Measurements from ENCODE around the gene CCL17.
"Not testable (repeated sequence)": the region's sequence is repeated elsewhere in the genome, so short reads cannot be mapped to it uniquely, and the experiment has no call there.

Gene CCL17

GRCh38 chr16:57379579-57379978 is 25.0 kb upstream of the CCL17 start:
- DNase-seq, result no peak

GRCh38 chr16:57380671-57381462 is 23.7 kb upstream of the CCL17 start:
- DNase-seq, result no peak

GRCh38 chr16:57381791-57382534 is 22.6 kb upstream of the CCL17 start:
- no peak for DNase-seq

GRCh38 chr16:57382535-57383275 is 21.9 kb upstream of the CCL17 start:
- no peak for DNase-seq

- no peak for DNase-seq
Measured at GRCh38 chr16:57383276-57384247, 21.0 kb upstream of the CCL17 start.

- no peak for DNase-seq
Measured at GRCh38 chr16:57384248-57385070, 20.1 kb upstream of the CCL17 start.

- no peak for DNase-seq
Measured at GRCh38 chr16:57385083-57385482, 19.5 kb upstream of the CCL17 start.

- no peak for DNase-seq
Measured at GRCh38 chr16:57386381-57386951, 18.1 kb upstream of the CCL17 start.

GRCh38 chr16:57387598-57388354 is 16.8 kb upstream of the CCL17 start:
- DNase-seq, result no peak

- no peak for DNase-seq
Measured at GRCh38 chr16:57388359-57389086, 16.0 kb upstream of the CCL17 start.

GRCh38 chr16:57389087-57389468 is 15.5 kb upstream of the CCL17 start:
- no peak for DNase-seq

GRCh38 chr16:57390636-57391295 is 13.8 kb upstream of the CCL17 start:
- no peak for DNase-seq

- DNase-seq, result no peak
Measured at GRCh38 chr16:57391300-57391699, 13.3 kb upstream of the CCL17 start.

- DNase-seq, result no peak
Measured at GRCh38 chr16:57391708-57392107, 12.9 kb upstream of the CCL17 start.

GRCh38 chr16:57392694-57393093 is 11.9 kb upstream of the CCL17 start:
- no peak for DNase-seq

GRCh38 chr16:57394444-57394843 is 10.1 kb upstream of the CCL17 start:
- DNase-seq, result no peak

- DNase-seq, result no peak
Measured at GRCh38 chr16:57395026-57395425, 9.5 kb upstream of the CCL17 start.

- DNase-seq, result no peak
Measured at GRCh38 chr16:57396786-57397185, 7.8 kb upstream of the CCL17 start.

GRCh38 chr16:57397493-57397892 is 7.1 kb upstream of the CCL17 start:
- not testable (repeated sequence) for DNase-seq
